PC-3 (cell line): ENCODE results near the gene KCNH5.

Experiments used
- CTCF ChIP-seq: fragments of 300-600 bp; sonication (generic); conservative IDR thresholded peaks from 2 replicates; pipeline ENCODE4 v1.5.1; 2017; ENCODE audit warnings: antibody characterized with exemption, low read depth, mild to moderate bottlenecking, low read length
- EZH2 ChIP-seq: fragments of 300-600 bp; sonication (generic); IDR thresholded peaks from one replicate; pipeline ENCODE4 v1.6.1; 2017; ENCODE audit warnings: antibody characterized with exemption, mild to moderate bottlenecking, low read length; ENCODE audit not compliant: unreplicated experiment
- EZH2phosphoT487 ChIP-seq: fragments of 300-600 bp; sonication (generic); IDR thresholded peaks from 2 replicates; pipeline ENCODE4 v1.6.1; 2018; ENCODE audit warnings: mild to moderate bottlenecking, antibody characterized with exemption, low read length, borderline replicate concordance

- TF ChIP-seq CTCF = no peak
- TF ChIP-seq EZH2phosphoT487 = no peak
- TF ChIP-seq EZH2 = no peak
Measured at GRCh38 chr14:62778310-62778709, 266.9 kb downstream of the KCNH5 start.
